Astrocyte (in vitro differentiated cells and primary cell): ENCODE data around the gene BATF2. TPM values are rescaled to one million over a fixed set of nuclear protein-coding genes. Genes with fewer than 3 reads are reported as not detected.

Experiments
- DNase-seq: peaks from one replicate; pipeline ENCODE4 v3.0.0-alpha.2; 2010; ENCODE audit warnings: low read depth
- FAIRE-seq: peaks from 2 replicates; lab custom pipeline; 2011; peaks lifted over from hg19 to GRCh38; lab: Jason Lieb, UNC
- H2AFZ ChIP-seq: 2 replicates; pipeline ENCODE4 v1.6.0; 2012; ENCODE audit warnings: low read depth, low read length, inconsistent platforms
- H3K27ac ChIP-seq: 2 replicates; pipeline ENCODE4 v1.5.1; 2011; ENCODE audit warnings: low read depth, low read length, inconsistent platforms
- H3K27me3 ChIP-seq: 2 replicates; pipeline ENCODE4 v1.6.0; 2011; ENCODE audit warnings: low read length, inconsistent platforms; ENCODE audit not compliant: insufficient read depth
- H3K36me3 ChIP-seq: 2 replicates; pipeline ENCODE4 v1.5.1; 2011; ENCODE audit warnings: low read length, inconsistent platforms; ENCODE audit not compliant: insufficient read depth
- H3K4me1 ChIP-seq: 2 replicates; pipeline ENCODE4 v1.5.1; 2011; ENCODE audit warnings: low read length, inconsistent platforms; ENCODE audit not compliant: insufficient read depth
- H3K4me2 ChIP-seq: 2 replicates; pipeline ENCODE4 v1.6.0; 2012; ENCODE audit warnings: low read length, inconsistent platforms
- H3K4me3 ChIP-seq: 2 replicates; pipeline ENCODE4 v1.5.1; 2011; ENCODE audit warnings: low read depth, mild to moderate bottlenecking, low read length, inconsistent platforms; ENCODE audit not compliant: insufficient read depth
- H3K79me2 ChIP-seq: 2 replicates; pipeline ENCODE4 v1.6.0; 2012; ENCODE audit warnings: mild to moderate bottlenecking, low read length, inconsistent platforms; ENCODE audit not compliant: insufficient read depth
- H3K9ac ChIP-seq: 2 replicates; pipeline ENCODE4 v1.6.0; 2012; ENCODE audit warnings: mild to moderate bottlenecking, low read length, inconsistent platforms
- H3K9me3 ChIP-seq: 2 replicates; pipeline ENCODE4 v1.5.1; 2012; ENCODE audit warnings: low read depth, mild to moderate bottlenecking, low read length, inconsistent platforms; ENCODE audit not compliant: insufficient read depth
- H4K20me1 ChIP-seq: 2 replicates; pipeline ENCODE4 v1.6.0; 2012; ENCODE audit warnings: low read length, inconsistent platforms; ENCODE audit not compliant: insufficient read depth
- H3K27ac Mint-ChIP-seq: one replicate; pipeline ENCODE4 v1.8.0; 2021; ENCODE audit warnings: mild to moderate bottlenecking, mixed read lengths; ENCODE audit not compliant: unreplicated experiment
- H3K27me3 Mint-ChIP-seq: one replicate; pipeline ENCODE4 v1.8.0; 2021; ENCODE audit warnings: low read depth, mixed read lengths; ENCODE audit not compliant: unreplicated experiment
- H3K36me3 Mint-ChIP-seq: one replicate; pipeline ENCODE4 v1.8.0; 2021; ENCODE audit warnings: low read depth, mixed read lengths; ENCODE audit not compliant: unreplicated experiment
- H3K4me1 Mint-ChIP-seq: one replicate; pipeline ENCODE4 v1.8.0; 2021; ENCODE audit warnings: low read depth, mixed read lengths; ENCODE audit not compliant: unreplicated experiment
- H3K4me3 Mint-ChIP-seq: one replicate; pipeline ENCODE4 v1.8.0; 2021; ENCODE audit warnings: mild to moderate bottlenecking, moderate library complexity, mixed read lengths; ENCODE audit not compliant: unreplicated experiment
- H3K9me3 Mint-ChIP-seq: one replicate; pipeline ENCODE4 v1.8.0; 2021; ENCODE audit warnings: mild to moderate bottlenecking, mixed read lengths; ENCODE audit not compliant: unreplicated experiment
- CTCF ChIP-seq: IDR thresholded peaks from 2 replicates; pipeline ENCODE4 v1.5.1; 2011; ENCODE audit warnings: low read depth, mild to moderate bottlenecking, inconsistent platforms, low read length, moderate library complexity; ENCODE audit not compliant: insufficient read depth
- EZH2 ChIP-seq: IDR thresholded peaks from 2 replicates; pipeline ENCODE4 v1.6.1; 2012; ENCODE audit warnings: mild to moderate bottlenecking, low read length, inconsistent platforms; ENCODE audit not compliant: insufficient read depth
- total RNA-seq: library from RNA; stranded (reverse); gene quantifications from 2 replicates; pipeline ENCODE4 v1.2.1, GENCODE V29; 2021

Gene BATF2
- total RNA-seq, 1 donor from 2014 or later: 4.5 TPM

- no peak overlapping the region for H3K4me3 Mint-ChIP-seq
- H3K9ac ChIP-seq: no peak overlapping the region
- no peaks in the 10 kb centered on the region for H3K4me1 Mint-ChIP-seq
- no peak for DNase-seq
- peaks cover 18% of the 10 kb centered on the region for H3K36me3 Mint-ChIP-seq
- H3K9me3 Mint-ChIP-seq: no peaks in the 10 kb centered on the region
- H3K9me3 ChIP-seq: no peaks in the 10 kb centered on the region
- H3K79me2 ChIP-seq: peaks cover 5% of the 10 kb centered on the region
- no peak overlapping the region for H3K4me2 ChIP-seq
- no peaks in the 10 kb centered on the region for H3K4me1 ChIP-seq
- no peak overlapping the region for H3K27ac ChIP-seq
- H2AFZ ChIP-seq: no peak overlapping the region
- no peak for TF ChIP-seq CTCF
- peaks cover 2% of the 10 kb centered on the region for H3K27me3 Mint-ChIP-seq
- no peak overlapping the region for H3K4me3 ChIP-seq
- H3K27ac Mint-ChIP-seq: no peak overlapping the region
- FAIRE-seq: no peak
- H3K27me3 ChIP-seq: no peaks in the 10 kb centered on the region
- H4K20me1 ChIP-seq: no peaks in the 10 kb centered on the region
- no peaks in the 10 kb centered on the region for H3K36me3 ChIP-seq
These were observed 24.7 kb upstream of the BATF2 start for GRCh38 chr11:65021509-65021908.

- Histone ChIP-seq H3K4me3 (no peak overlapping the region), H4K20me1 (no peaks in the 10 kb centered on the region), H3K9me3 (no peaks in the 10 kb centered on the region), H3K9ac (no peak overlapping the region), H3K4me2 (no peak overlapping the region), H3K27me3 (no peaks in the 10 kb centered on the region), H2AFZ (no peak overlapping the region), H3K27ac (no peak overlapping the region), H3K79me2 (peaks cover 7% of the 10 kb centered on the region), H3K36me3 (no peaks in the 10 kb centered on the region), H3K4me1 (no peaks in the 10 kb centered on the region)
- Mint-ChIP-seq H3K4me3 (no peak overlapping the region), H3K4me1 (no peaks in the 10 kb centered on the region), H3K27me3 (peaks cover 2% of the 10 kb centered on the region), H3K36me3 (peaks cover 18% of the 10 kb centered on the region), H3K27ac (no peak overlapping the region), H3K9me3 (no peaks in the 10 kb centered on the region)
- FAIRE-seq (no peak), DNase-seq (no peak)
- TF ChIP-seq CTCF (no peak), EZH2 (no peak)
These were observed 24.2 kb upstream of the BATF2 start for GRCh38 chr11:65021003-65021402.

DNA sequence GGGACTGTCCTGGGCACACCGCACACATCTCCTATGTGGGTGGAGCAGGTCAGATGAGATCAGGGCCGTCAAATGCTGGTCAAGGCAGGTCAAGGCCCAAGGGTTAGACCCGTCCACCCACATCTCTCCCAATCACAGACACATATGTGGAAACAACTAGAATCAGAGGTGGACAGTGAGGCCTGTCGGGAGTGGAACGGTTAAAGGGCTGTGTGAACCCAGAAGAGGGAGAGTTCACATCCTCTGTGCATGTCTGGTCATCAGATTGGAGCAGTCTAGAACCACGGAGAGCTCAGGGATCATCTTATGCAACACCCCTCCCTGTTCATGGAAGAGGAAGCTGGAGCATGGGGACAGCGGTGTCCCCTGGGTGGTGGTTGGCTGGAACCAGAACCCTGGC, 23.1 kb upstream of the BATF2 start:
- no peaks in the 10 kb centered on the region for H3K4me1 Mint-ChIP-seq
- Histone ChIP-seq H3K27me3 (no peaks in the 10 kb centered on the region), H2AFZ (no peak overlapping the region), H3K79me2 (peaks cover 16% of the 10 kb centered on the region), H3K27ac (no peak overlapping the region), H3K36me3 (no peaks in the 10 kb centered on the region), H3K4me2 (no peak overlapping the region), H4K20me1 (no peaks in the 10 kb centered on the region), H3K4me3 (no peak overlapping the region), H3K4me1 (peaks cover under 1% of the 10 kb centered on the region), H3K9me3 (no peaks in the 10 kb centered on the region), H3K9ac (no peak overlapping the region)
- peaks cover 2% of the 10 kb centered on the region for H3K27me3 Mint-ChIP-seq
- no peak for FAIRE-seq
- no peak overlapping the region for H3K4me3 Mint-ChIP-seq
- DNase-seq: no peak
- no peak overlapping the region for H3K27ac Mint-ChIP-seq
- TF ChIP-seq CTCF (no peak), EZH2 (no peak)
- peaks cover 19% of the 10 kb centered on the region for H3K36me3 Mint-ChIP-seq
- no peaks in the 10 kb centered on the region for H3K9me3 Mint-ChIP-seq
